Lung (tissue), 12 donors: ENCODE measurements around the gene PRPF18. TPM values are rescaled to one million over a fixed set of nuclear protein-coding genes. Genes with fewer than 3 reads are reported as not detected.

Experiments
- ATAC-seq: fragments of 200-7000 bp; cut with Tn5 transposase; one replicate; pipeline ENCODE4 v1.9.1; 2020; ENCODE audit warnings: moderate number of reproducible peaks; ENCODE audit not compliant: insufficient read depth, low FRiP score
- DNase-seq, 3 donors: peaks; one replicate each; pipeline ENCODE4 v3.0.0-alpha.2; 2013 to 2017
- H3K27ac ChIP-seq, 2 donors: one replicate each; pipeline ENCODE4 v1.5.1; 2013; ENCODE audit warnings: mild to moderate bottlenecking in 2 of 2, moderate library complexity in 2 of 2, control low read depth in 1 of 2, inconsistent platforms in 1 of 2, low read depth in 1 of 2, low read length in 1 of 2
- H3K27me3 ChIP-seq, 3 donors: one replicate each; pipeline ENCODE4 v1.5.1; 2013; ENCODE audit warnings: low read length in 2 of 3; ENCODE audit not compliant: control insufficient read depth in 3 of 3, insufficient read depth in 3 of 3
- H3K36me3 ChIP-seq, 4 donors: one replicate each; pipeline ENCODE4 v1.5.1; 2013; ENCODE audit warnings: low read length in 4 of 4, mild to moderate bottlenecking in 1 of 4, moderate library complexity in 1 of 4; ENCODE audit not compliant: control insufficient read depth in 4 of 4, insufficient read depth in 4 of 4
- H3K4me1 ChIP-seq, 5 donors: one replicate each; pipeline ENCODE4 v1.5.1; 2013; ENCODE audit warnings: low read length in 5 of 5, mild to moderate bottlenecking in 2 of 5, moderate library complexity in 1 of 5; ENCODE audit not compliant: control insufficient read depth in 5 of 5, insufficient read depth in 5 of 5
- H3K4me3 ChIP-seq: one replicate; pipeline ENCODE4 v1.5.1; 2013; ENCODE audit warnings: mild to moderate bottlenecking, control low read depth, moderate library complexity
- H3K9ac ChIP-seq, 2 donors: one replicate each; pipeline ENCODE4 v1.5.1; 2013; ENCODE audit warnings: low read length in 2 of 2, control low read depth in 1 of 2; ENCODE audit not compliant: insufficient read depth in 1 of 2
- H3K9me3 ChIP-seq, 4 donors: one replicate each; pipeline ENCODE4 v1.5.1; 2013; ENCODE audit warnings: low read length in 3 of 4, mild to moderate bottlenecking in 1 of 4, moderate library complexity in 1 of 4; ENCODE audit not compliant: control insufficient read depth in 4 of 4, insufficient read depth in 3 of 4
- CTCF ChIP-seq: IDR thresholded peaks from 2 replicates; pipeline ENCODE4 v1.5.1; 2012; ENCODE audit warnings: mild to moderate bottlenecking; ENCODE audit errors: control extremely low read depth, extremely low read depth
- WGBS, 2 donors: extraction: QIAGEN DNeasy Blood & Tissue Kit; methylation state at CpG; one replicate each; pipeline ENCODE4 v1.1.7; 2013; 5-methylcytosine and 5-hydroxymethylcytosine counted together
- polyA plus RNA-seq, 2 donors: library from polyadenylated mRNA; stranded (reverse); fragments of 200-250 nt; gene quantifications; one replicate each; pipeline ENCODE4 v1.2.1, GENCODE V29; 2013
- total RNA-seq, 2 donors: library from RNA; depleted of rRNA in 1 of 2; stranded (reverse); fragments of >200 nt in 1 of 2; gene quantifications; one replicate each; pipeline ENCODE4 v1.2.1, GENCODE V29; 2014 to 2021
- donor health status: control.
- donor health status: control.
- donor health status: Bipolar disorder and iron deficiency.
- donor health status: healthy.
- donor health status: DM: yes; HTN: yes; CAD: no.

The PRPF18 gene
- total and polyA plus RNA-seq, 4 donors: 10.6 to 39.9 (median 19.3) TPM

DNA sequence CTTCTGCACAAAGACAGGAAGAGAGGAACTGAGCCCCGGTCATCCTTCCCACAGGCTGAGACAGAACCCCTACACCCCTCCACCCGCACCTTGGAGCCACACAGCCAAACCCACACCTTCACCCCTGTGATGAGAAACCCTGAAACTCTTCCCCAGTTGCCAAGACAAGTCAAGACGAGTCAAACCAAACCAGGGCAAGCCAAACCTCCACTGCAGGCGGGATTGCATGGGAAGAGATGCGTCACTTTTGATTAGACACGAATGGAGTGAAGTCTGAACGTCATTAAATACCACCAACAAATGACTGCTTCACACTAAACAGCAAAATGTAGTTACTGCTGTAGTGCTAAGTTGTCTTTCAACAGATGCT, 73.8 kb downstream of the PRPF18 start:
- no peak for TF ChIP-seq CTCF
- Histone ChIP-seq H3K4me3 (no peak overlapping the region), H3K4me1 (peaks cover 0 to 39% (median 14%) of the 10 kb centered on the region in 5 donors), H3K27ac (peak overlapping the region in 1 of 2 donors; percentile 48), H3K9ac (no peak overlapping the region), H3K9me3 (no peaks in the 10 kb centered on the region), H3K27me3 (no peaks in the 10 kb centered on the region), H3K36me3 (peaks cover 17 to 30% (median 20%) of the 10 kb centered on the region in 4 donors)
- 57 to 61% methylated on average over 7 of the region's 7 CpGs for WGBS, 2 donors
- DNase-seq: peak in 2 of 3 donors; percentile 47 to 60
- no peak for ATAC-seq

GRCh38 chr10:13661256-13661655, 74.5 kb downstream of the PRPF18 start:
- peaks cover 0 to 39% (median 14%) of the 10 kb centered on the region in 5 donors for H3K4me1 ChIP-seq
- ATAC-seq: no peak
- no peak overlapping the region for H3K9ac ChIP-seq
- no peak overlapping the region for H3K4me3 ChIP-seq
- H3K27ac ChIP-seq: peak overlapping the region in 1 of 2 donors; percentile 26
- DNase-seq: peak; percentile 54 to 71 (median 63)
- H3K9me3 ChIP-seq: no peaks in the 10 kb centered on the region
- no peak for TF ChIP-seq CTCF
- peaks cover 15 to 26% (median 23%) of the 10 kb centered on the region in 4 donors for H3K36me3 ChIP-seq
- H3K27me3 ChIP-seq: no peaks in the 10 kb centered on the region
- WGBS, 2 donors: 64 to 74% methylated on average over 8 of the region's 8 CpGs

- H3K4me3 ChIP-seq: no peak overlapping the region
- DNase-seq: no peak
- no peak for TF ChIP-seq CTCF
- H3K9me3 ChIP-seq: no peaks in the 10 kb centered on the region
- H3K36me3 ChIP-seq: peaks cover 25 to 43% (median 32%) of the 10 kb centered on the region in 4 donors
- no peaks in the 10 kb centered on the region for H3K27me3 ChIP-seq
- 95 to 96% methylated on average over 20 of the region's 20 CpGs for WGBS, 2 donors
- H3K27ac ChIP-seq: no peak overlapping the region
- ATAC-seq: no peak
- H3K4me1 ChIP-seq: peaks cover 0 to 19% (median 7%) of the 10 kb centered on the region in 5 donors
- no peak overlapping the region for H3K9ac ChIP-seq
Measured at GRCh38 chr10:13665516-13666262, 78.9 kb downstream of the PRPF18 start.
